Measurements from ENCODE around the gene TTLL9.
"Not testable (repeated sequence)": the region's sequence is repeated elsewhere in the genome, so short reads cannot be mapped to it uniquely, and the experiment has no call there.

TTLL9 gene

DNA sequence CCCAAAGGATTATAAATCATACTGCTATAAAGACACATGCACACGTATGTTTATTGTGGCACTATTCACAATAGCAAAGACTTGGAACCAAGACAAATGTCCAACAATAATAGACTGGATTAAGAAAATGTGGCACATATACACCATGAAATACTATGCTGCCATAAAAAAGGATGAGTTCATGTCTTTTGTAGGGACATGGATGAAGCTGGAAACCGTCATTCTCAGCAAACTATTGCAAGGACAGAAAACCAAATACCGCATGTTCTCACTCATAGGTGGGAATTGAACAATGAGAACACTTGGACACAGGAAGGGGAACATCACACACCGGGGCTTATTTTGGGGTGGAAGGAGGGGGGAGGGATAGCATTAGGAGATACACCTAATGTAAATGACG, 51.0 kb downstream of the TTLL9 start:
- not testable (repeated sequence) for DNase-seq

GRCh38 chr20:31922181-31922580, 51.7 kb downstream of the TTLL9 start:
- DNase-seq: no peak

- no peak for DNase-seq
Measured at GRCh38 chr20:31922588-31922987, 52.2 kb downstream of the TTLL9 start.

DNA sequence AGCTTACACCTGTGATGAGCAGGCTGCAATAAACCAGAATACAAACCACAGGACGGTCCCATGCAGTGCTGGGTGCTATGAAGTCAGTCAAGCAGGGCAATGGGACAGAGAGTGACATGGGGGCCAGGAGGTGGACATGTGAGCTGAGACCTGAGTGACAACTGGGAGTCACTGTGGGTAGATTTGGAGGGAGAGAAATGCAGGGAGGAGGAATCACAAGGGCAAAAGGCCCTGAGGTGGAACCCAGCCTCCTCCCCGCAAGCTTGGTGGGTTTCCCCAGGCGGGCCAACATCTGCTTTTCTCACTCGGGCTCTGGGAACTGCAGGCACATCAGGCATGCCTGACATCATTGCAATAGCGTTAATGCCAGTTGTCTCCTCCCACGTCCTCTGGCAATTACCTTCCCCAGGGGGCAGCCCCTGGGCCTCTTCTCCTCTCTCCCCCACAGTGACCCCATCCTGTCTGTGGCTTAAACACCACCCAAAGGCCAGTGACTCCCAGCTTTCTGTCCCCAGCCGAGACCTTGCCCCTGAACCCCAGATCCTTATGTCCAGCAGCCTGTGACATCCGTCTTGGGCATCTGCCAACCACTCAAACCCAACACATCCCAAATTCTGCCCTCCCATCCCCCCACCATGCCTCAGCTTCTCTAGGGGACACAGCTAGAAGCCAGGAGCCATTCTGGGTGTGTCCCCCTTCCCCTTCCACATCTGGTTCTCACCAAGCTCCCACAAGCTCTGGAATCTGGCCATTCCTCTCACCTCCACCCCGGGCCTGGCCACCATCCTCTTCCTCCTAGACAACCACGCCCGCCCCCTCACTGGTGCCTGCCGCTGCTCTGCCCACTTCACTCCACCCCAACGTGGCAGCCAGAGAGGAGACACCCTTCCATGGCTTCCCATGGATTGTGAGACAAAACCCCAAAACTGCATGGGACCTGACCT, 53.2 kb downstream of the TTLL9 start:
- DNase-seq: no peak

DNA sequence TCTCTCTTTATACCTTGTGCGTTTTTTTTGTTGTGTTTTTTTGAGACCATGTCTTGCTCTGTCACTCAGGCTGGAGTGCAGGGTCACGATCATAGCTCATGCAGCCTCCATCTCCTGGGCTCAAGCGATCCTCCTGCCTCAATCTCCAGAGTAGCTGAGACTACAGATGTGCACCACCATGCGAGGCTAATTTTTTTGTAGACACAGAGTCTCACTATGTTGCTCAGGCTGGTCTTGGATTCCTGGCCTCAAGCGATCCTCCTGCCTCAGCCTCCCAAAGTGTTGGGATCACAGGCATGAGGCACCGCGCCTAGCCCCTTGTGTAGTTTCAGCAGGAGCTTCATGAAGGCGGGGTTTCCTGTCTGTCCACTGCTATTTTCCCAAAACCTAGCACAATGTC, 54.1 kb downstream of the TTLL9 start:
- DNase-seq: no peak

DNA sequence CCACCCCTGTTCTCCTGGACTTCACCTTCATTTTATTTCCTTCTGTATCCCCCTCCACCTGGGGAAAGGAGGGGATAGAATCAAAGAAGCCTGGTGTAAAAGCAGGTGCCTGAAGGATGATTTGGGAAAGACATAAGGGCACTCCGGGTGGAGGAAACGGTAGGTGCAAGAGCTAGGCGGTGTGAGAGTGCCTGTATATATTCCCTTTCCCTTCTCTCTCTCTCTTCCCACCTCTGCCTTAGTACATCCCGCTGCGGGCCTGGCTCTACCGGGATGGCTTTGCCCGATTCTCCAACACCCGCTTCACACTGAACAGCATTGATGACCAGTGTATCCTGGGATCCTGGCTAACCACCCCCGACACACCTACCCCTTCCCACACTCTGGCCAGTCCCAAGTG, 55.2 kb downstream of the TTLL9 start:
- no peak for DNase-seq

DNA sequence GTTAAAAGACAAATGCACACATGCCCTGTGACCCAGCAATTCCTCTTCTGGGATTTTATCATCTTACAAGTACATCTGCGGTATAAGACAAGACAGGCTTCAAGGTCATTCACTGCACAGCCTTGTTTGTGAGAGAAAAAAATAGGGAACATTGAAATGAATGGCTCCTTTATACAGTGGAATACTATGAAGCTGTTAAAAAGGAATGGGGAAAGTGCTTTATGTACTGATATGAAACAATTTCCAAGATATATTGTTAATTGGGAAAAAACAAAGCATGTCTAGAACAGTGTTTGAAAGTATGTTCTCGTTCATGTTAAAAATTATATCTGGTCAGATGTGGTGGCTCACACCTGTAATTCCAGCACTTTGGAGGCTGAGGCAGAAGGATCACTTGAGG, 56.1 kb downstream of the TTLL9 start:
- DNase-seq: no peak

GRCh38 chr20:31927627-31928159, 57.3 kb downstream of the TTLL9 start:
- no peak for DNase-seq

DNA sequence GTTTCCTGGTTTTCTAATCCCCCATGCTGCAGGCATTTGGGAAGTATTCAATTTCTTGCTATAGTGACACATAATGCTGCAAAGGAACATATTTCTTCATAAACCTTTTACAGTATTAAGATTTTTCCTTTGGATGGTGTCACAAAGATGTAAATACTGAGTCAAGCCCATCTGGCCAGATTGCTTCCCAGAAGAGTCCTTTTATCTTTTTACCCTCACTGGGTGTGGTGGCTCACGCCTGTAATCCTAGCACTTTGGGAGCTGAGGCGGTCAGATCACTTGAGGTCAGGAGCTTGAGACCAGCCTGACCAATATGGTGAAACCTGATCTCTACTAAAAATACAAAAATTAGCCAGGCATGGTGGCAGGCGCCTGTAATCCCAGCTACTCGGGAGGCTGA, 59.2 kb downstream of the TTLL9 start:
- not testable (repeated sequence) for DNase-seq

- no peak for DNase-seq
Measured at GRCh38 chr20:31930779-31931178, 60.3 kb downstream of the TTLL9 start.

GRCh38 chr20:31933698-31934097, 63.3 kb downstream of the TTLL9 start:
- no peak for DNase-seq

DNA sequence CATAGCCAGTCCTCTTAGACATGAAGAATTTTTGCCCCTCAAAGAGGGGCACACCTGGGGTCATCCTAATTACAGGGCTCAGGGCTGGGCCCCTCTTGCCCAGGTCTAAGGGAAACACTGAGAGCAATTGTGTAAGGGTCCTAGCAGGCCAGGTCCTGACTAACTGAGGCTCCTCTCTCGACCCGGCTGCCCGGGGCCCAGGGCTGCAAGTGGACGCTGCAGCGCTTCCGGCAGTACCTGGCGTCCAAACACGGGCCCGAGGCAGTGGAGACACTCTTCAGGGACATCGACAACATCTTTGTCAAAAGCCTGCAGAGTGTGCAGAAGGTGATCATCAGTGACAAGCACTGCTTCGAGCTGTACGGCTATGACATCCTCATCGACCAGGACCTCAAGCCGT, 64.1 kb downstream of the TTLL9 start:
- no peak for DNase-seq

- DNase-seq: no peak
Measured at GRCh38 chr20:31934968-31935764, 64.7 kb downstream of the TTLL9 start.

GRCh38 chr20:31936420-31936819, 66.0 kb downstream of the TTLL9 start:
- DNase-seq: no peak

DNA sequence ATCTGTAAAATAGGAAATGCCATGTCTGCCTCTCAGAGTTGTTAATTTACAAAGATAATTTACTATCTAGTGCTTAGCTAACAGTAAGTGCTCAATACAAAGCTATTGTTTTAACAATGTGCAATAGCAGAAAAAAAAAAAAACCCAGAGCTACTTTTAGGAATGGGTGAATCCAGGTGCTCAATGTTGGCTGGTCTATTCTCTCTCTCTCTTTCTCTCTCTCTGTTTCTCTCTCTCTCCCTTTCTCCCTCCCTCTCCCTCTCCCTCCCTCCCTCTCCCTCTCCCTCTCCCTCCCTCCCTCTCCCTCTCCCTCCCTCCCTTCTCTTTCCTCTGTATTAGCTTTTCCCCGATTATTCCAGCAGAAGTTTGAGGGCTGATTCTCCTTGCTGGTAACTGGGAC, 67.4 kb downstream of the TTLL9 start:
- DNase-seq: no peak

- no peak for DNase-seq
Measured at GRCh38 chr20:31939661-31940060, 69.2 kb downstream of the TTLL9 start.

DNA sequence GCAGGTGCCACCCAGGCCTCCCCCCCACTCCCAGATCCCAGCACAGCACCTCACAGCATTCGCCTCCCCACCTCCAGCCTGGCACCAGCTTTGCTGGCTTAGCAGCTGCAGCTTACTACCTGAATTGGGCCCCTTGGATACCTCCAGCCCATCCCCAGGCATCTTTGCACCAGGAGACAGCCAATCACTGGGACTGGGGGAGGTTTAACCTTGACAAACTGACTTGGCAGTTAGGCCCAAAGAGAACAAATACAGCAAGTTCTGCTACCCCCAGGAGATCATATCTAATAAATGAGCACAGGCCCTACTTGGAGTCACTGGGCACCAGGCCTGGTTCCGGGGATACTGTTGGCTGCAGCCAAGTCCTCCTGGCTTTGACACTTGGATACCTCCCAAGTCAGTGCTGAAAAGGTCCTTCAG, 72.6 kb downstream of the TTLL9 start:
- no peak for DNase-seq

DNA sequence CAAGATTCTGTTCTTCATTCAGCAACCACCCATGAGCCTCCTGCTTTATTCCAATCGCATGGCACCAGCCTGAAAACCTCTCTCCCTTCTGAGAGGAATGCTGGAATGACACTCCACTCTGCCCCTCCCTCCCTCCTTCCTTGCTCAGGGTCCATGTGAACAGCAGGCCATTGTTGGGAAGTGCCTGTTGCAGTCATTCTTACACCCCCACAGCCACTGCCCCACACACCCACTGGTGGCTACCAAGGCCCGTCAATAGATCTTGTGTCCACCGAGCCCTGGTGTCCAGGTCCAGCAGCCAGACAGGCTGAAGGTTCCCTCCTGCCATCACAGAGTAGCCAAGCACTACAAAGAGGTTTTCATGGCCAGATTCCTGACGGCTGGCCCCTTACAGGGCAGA, 74.9 kb downstream of the TTLL9 start:
- DNase-seq: no peak

- no peak for DNase-seq
Measured at GRCh38 chr20:31945785-31946184, 75.4 kb downstream of the TTLL9 start.

- no peak for DNase-seq
Measured at GRCh38 chr20:31948008-31948407, 77.6 kb downstream of the TTLL9 start.

DNA sequence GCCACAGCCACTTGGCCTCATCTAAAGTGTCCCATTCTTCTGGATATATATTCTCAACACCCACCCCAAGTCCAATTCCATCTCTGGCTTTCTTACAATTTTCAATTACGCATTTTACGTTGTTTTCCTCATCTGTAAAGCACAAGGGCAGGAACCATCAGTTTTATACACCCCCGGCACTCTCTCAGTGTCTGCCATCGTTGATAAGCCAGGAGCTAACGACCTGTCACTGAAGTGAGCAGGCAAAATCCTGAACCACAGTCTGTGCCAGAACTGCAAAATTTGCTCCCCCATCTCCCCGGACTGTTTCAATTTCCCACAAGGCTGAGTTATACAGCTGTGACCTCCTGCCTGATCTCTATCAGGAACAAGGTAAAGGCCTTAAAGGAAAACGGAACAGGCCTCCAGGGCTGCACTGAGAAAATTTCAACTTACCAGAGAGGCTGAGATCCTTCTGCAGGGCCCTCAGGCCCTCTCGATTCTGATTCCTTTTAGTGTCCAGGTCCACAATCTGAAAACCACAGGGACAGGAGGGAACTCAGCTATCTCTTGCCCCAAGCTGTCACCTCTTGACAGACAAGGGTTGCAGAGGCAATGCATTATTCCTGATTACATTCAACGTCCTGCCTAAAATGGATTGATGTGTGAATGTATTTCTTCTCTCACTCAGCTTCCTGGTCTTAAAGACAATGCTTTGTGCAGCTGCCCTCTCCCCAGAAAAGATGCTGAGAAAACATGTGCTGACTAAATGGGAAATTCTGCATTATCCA, 79.6 kb downstream of the TTLL9 start:
- DNase-seq: no peak

GRCh38 chr20:31951203-31951529, 80.7 kb downstream of the TTLL9 start:
- no peak for DNase-seq

Measured in GF-D8 (cell line).